SK-N-SH (cell line): ENCODE results near the gene MAML3. TPM values are rescaled to one million over a fixed set of nuclear protein-coding genes. Genes with fewer than 3 reads are reported as not detected.

Experiments
- CTCF ChIA-PET: fragments of 300-600, 350-600 bp; formaldehyde crosslinking; extraction: SDS; loops from one replicate; lab custom pipeline; 2021; lab: Yijun Ruan, JAX
- POLR2A ChIA-PET: fragments of 350-600 bp; sonication (Branson Sonifier 250); formaldehyde crosslinking; extraction: SDS; loops from one replicate; lab custom pipeline; 2020; ENCODE audit warnings: antibody characterized with exemption, inconsistent platforms; lab: Yijun Ruan, JAX
- DNase-seq: peaks from one replicate; pipeline ENCODE4 v3.0.0; 2012
- H2AFZ ChIP-seq: fragments of 200-600 bp; sonication (generic); 2 replicates; pipeline ENCODE4 v1.8.1; 2016; ENCODE audit warnings: antibody characterized with exemption, mild to moderate bottlenecking, low read depth
- H3F3A ChIP-seq: fragments of 200-600 bp; sonication (generic); replicated peaks from 2 replicates; pipeline ENCODE3; 2016; ENCODE audit warnings: antibody characterized with exemption, mild to moderate bottlenecking; ENCODE audit not compliant: insufficient read depth
- H3K27ac ChIP-seq, 2 experiments: fragments of 200-500 bp in 1 of 2; fragments of 200-600 bp in 1 of 2; sonication (Bioruptor generic) in 1 of 2; sonication (generic), shearing (Covaris generic) in 1 of 2; 2 replicates each; pipeline versions ENCODE4 v1.5.1 to v1.6.1; 2014 to 2016; ENCODE audit warnings: low read depth in 2 of 2, inconsistent platforms in 1 of 2, low read length in 1 of 2, mild to moderate bottlenecking in 1 of 2, mixed read lengths in 1 of 2
- H3K27me3 ChIP-seq: fragments of 200-600 bp; sonication (generic), shearing (Covaris generic); 2 replicates; pipeline ENCODE4 v1.6.1; 2016; ENCODE audit warnings: mixed run types; ENCODE audit not compliant: insufficient read depth
- H3K36me3 ChIP-seq, 2 experiments: fragments of 200-500 bp in 1 of 2; fragments of 200-600 bp in 1 of 2; sonication (Bioruptor generic) in 1 of 2; sonication (generic) in 1 of 2; replicated peaks in 1 of 2; 2 replicates each; pipeline versions ENCODE3 to v1.5.1; 2014 to 2016; ENCODE audit warnings: low read length in 1 of 2, mild to moderate bottlenecking in 1 of 2; ENCODE audit not compliant: insufficient read depth in 2 of 2, control insufficient read depth in 1 of 2
- H3K4me1 ChIP-seq, 2 experiments: fragments of 200-500 bp in 1 of 2; fragments of 200-600 bp in 1 of 2; sonication (Bioruptor generic) in 1 of 2; sonication (generic), shearing (Covaris generic) in 1 of 2; 2 replicates each; pipeline versions ENCODE4 v1.5.1 to v1.6.1; 2014 to 2016; ENCODE audit warnings: low read depth in 1 of 2, low read length in 1 of 2, mixed run types in 1 of 2; ENCODE audit not compliant: insufficient read depth in 2 of 2, control insufficient read depth in 1 of 2
- H3K4me2 ChIP-seq: fragments of 200-600 bp; sonication (generic), shearing (Covaris generic); 2 replicates; pipeline ENCODE4 v1.6.1; 2017; ENCODE audit warnings: mixed run types
- H3K4me3 ChIP-seq, 2 experiments: fragments of 200-500 bp in 1 of 2; fragments of 200-600 bp in 1 of 2; sonication (Bioruptor generic) in 1 of 2; sonication (generic), shearing (Covaris generic) in 1 of 2; 2 replicates each; pipeline versions ENCODE4 v1.5.1 to v1.8.1; 2014 to 2016; ENCODE audit warnings: low read depth in 2 of 2, inconsistent platforms in 1 of 2, low read length in 1 of 2, mild to moderate bottlenecking in 1 of 2, mixed read lengths in 1 of 2, moderate library complexity in 1 of 2
- H3K79me2 ChIP-seq: fragments of 200-600 bp; sonication (generic); 2 replicates; pipeline ENCODE4 v1.8.1; 2017; ENCODE audit warnings: mild to moderate bottlenecking; ENCODE audit not compliant: insufficient read depth
- H3K9ac ChIP-seq: fragments of 200-600 bp; sonication (generic); 2 replicates; pipeline ENCODE4 v1.6.1; 2017; ENCODE audit warnings: mixed run types
- H3K9me2 ChIP-seq: fragments of 200-600 bp; sonication (generic); 2 replicates; pipeline ENCODE4 v1.6.1; 2017; ENCODE audit warnings: mixed run types
- H3K9me3 ChIP-seq: fragments of 200-600 bp; sonication (generic); 2 replicates; pipeline ENCODE4 v1.6.1; 2017; ENCODE audit warnings: mixed run types, mild to moderate bottlenecking, moderate library complexity
- H4K20me1 ChIP-seq: fragments of 200-600 bp; sonication (generic); 2 replicates; pipeline ENCODE4 v1.6.1; 2017; ENCODE audit warnings: mild to moderate bottlenecking, mixed run types; ENCODE audit not compliant: insufficient read depth
- CHD2 ChIP-seq: fragments of 150-350 bp; IDR thresholded peaks from 2 replicates; pipeline ENCODE4 v1.6.1; 2018; ENCODE audit warnings: low read length; ENCODE audit not compliant: partially characterized antibody
- EP300 ChIP-seq, 2 experiments: IDR thresholded peaks; 2 replicates each; pipeline versions ENCODE4 v1.4.0 to v1.6.1; 2012; ENCODE audit warnings: borderline replicate concordance in 1 of 2, low read depth in 1 of 2, low read length in 1 of 2
- JUND ChIP-seq: IDR thresholded peaks from 2 replicates; pipeline ENCODE4 v1.4.0; 2012
- MEF2A ChIP-seq: IDR thresholded peaks from 2 replicates; pipeline ENCODE4 v1.4.0; 2012; ENCODE audit warnings: low read depth, borderline replicate concordance
- NFIC ChIP-seq: IDR thresholded peaks from 2 replicates; pipeline ENCODE4 v1.4.0; 2012; ENCODE audit warnings: borderline replicate concordance
- NRF1 ChIP-seq: IDR thresholded peaks from 2 replicates; pipeline ENCODE4 v1.6.1; 2012; ENCODE audit warnings: low read depth, mild to moderate bottlenecking, low read length
- RAD21 ChIP-seq: IDR thresholded peaks from 2 replicates; pipeline ENCODE4 v1.6.1; 2012; ENCODE audit warnings: mild to moderate bottlenecking, low read length
- RFX5 ChIP-seq: IDR thresholded peaks from 2 replicates; pipeline ENCODE4 v1.6.1; 2012; ENCODE audit warnings: mild to moderate bottlenecking, improper control_type of control experiment, low read length
- RXRA ChIP-seq: IDR thresholded peaks from 2 replicates; pipeline ENCODE4 v1.4.0; 2012; ENCODE audit warnings: low read depth, mild to moderate bottlenecking, borderline replicate concordance
- SMC3 ChIP-seq: IDR thresholded peaks from 2 replicates; pipeline ENCODE4 v1.6.1; 2012; ENCODE audit warnings: low read depth, low read length, improper control_type of control experiment
- TAF1 ChIP-seq: IDR thresholded peaks from 2 replicates; pipeline ENCODE4 v1.6.1; 2012; ENCODE audit warnings: low read depth, mild to moderate bottlenecking, low read length, moderate library complexity, borderline replicate concordance
- TEAD4 ChIP-seq: IDR thresholded peaks from 2 replicates; pipeline ENCODE4 v1.4.0; 2012; ENCODE audit warnings: mild to moderate bottlenecking, borderline replicate concordance; ENCODE audit not compliant: insufficient read depth
- YY1 ChIP-seq: IDR thresholded peaks from 2 replicates; pipeline ENCODE4 v1.4.0; 2012; ENCODE audit warnings: low read depth, mild to moderate bottlenecking
- WGBS: methylation state at CpG from one replicate; pipeline ENCODE4 v1.1.6; 2017; ENCODE audit warnings: low lambda C conversion rate; 5-methylcytosine and 5-hydroxymethylcytosine counted together
- polyA plus RNA-seq, 3 experiments: library from polyadenylated mRNA; depleted of rRNA; stranded (reverse); fragments of >200 nt; gene quantifications; 2 replicates each; pipeline ENCODE4 v1.2.3, GENCODE V29; 2012
- TF ChIP-seq, protein P1 (sequence below): fragments of 200-600 bp; sonication (generic); IDR thresholded peaks from 2 replicates; pipeline ENCODE4 v1.6.1; 2017; ENCODE audit warnings: antibody characterized with exemption, mild to moderate bottlenecking, moderate library complexity
- TF ChIP-seq, protein P2 (sequence below): IDR thresholded peaks from 2 replicates; pipeline ENCODE4 v1.4.0; 2012; ENCODE audit warnings: low read depth
- TF ChIP-seq, protein P3 (sequence below): fragments of 150-350 bp; IDR thresholded peaks from 2 replicates; pipeline ENCODE4 v1.6.1; 2017; ENCODE audit warnings: antibody characterized with exemption, low read length, low read depth, borderline replicate concordance
- TF ChIP-seq, protein P4 (sequence below): IDR thresholded peaks from 2 replicates; pipeline ENCODE4 v1.4.0; 2012; ENCODE audit warnings: low read depth, borderline replicate concordance

Gene MAML3
- polyA plus RNA-seq, 1 of the 3 experiments (the other 2 are of a cell fraction), result 5.3 TPM

DNA sequence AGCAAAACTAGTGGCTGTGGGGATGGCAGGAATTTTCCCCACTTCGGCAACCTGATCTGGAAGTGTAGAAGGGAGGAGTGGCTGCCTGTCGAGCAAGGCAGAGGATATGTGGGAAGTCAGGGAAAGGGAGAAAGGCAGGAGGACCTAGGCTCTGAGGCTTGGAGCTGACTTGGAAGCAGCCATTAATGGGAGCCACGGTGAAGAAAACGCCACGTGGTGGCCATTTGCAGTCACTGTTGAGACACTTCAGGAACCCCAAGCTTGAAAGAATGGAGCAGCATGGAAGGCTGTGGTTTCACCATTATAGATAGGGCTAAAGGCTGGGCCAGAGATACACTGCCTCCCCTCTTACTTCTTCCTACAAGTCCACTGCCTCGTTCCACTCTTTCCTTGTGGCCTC, 41.8 kb upstream of the MAML3 start:
- Histone ChIP-seq H3K4me3 (no peak overlapping the region), H3K79me2 (no peaks in the 10 kb centered on the region), H3F3A (no peaks in the 10 kb centered on the region), H3K9me2 (no peaks in the 10 kb centered on the region), H3K27ac (no peak overlapping the region), H3K9ac (no peak overlapping the region), H3K36me3 (no peaks in the 10 kb centered on the region), H3K27me3 (no peaks in the 10 kb centered on the region), H3K4me2 (no peak overlapping the region), H3K4me1 (no peaks in the 10 kb centered on the region), H4K20me1 (no peaks in the 10 kb centered on the region), H2AFZ (no peak overlapping the region), H3K9me3 (no peaks in the 10 kb centered on the region)
- POLR2A ChIA-PET, result no interaction called here
- CTCF ChIA-PET, result interaction anchor here (1.1 kb wide), 1 partner anchor 10 kb away, joined by 4 read pairs; no protein-coding TSS in a partner anchor
- TF ChIP-seq RAD21 (no peak), NRF1 (no peak), EP300 (IDR thresholded peaks at IDR 0.05; ENCODE audit: borderline replicate concordance in 1 of 2, low read depth in 1 of 2, low read length in 1 of 2) (no peak), YY1 (no peak), MEF2A (no peak), JUND (no peak), TEAD4 (no peak), RXRA (no peak), CHD2 (no peak), RFX5 (no peak), NFIC (no peak), SMC3 (no peak), TAF1 (no peak)
- TF ChIP-seq, protein P1, sequence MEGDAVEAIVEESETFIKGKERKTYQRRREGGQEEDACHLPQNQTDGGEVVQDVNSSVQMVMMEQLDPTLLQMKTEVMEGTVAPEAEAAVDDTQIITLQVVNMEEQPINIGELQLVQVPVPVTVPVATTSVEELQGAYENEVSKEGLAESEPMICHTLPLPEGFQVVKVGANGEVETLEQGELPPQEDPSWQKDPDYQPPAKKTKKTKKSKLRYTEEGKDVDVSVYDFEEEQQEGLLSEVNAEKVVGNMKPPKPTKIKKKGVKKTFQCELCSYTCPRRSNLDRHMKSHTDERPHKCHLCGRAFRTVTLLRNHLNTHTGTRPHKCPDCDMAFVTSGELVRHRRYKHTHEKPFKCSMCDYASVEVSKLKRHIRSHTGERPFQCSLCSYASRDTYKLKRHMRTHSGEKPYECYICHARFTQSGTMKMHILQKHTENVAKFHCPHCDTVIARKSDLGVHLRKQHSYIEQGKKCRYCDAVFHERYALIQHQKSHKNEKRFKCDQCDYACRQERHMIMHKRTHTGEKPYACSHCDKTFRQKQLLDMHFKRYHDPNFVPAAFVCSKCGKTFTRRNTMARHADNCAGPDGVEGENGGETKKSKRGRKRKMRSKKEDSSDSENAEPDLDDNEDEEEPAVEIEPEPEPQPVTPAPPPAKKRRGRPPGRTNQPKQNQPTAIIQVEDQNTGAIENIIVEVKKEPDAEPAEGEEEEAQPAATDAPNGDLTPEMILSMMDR, result no peak
- TF ChIP-seq, protein P2, sequence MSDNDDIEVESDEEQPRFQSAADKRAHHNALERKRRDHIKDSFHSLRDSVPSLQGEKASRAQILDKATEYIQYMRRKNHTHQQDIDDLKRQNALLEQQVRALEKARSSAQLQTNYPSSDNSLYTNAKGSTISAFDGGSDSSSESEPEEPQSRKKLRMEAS, result no peak
- TF ChIP-seq, protein P3, sequence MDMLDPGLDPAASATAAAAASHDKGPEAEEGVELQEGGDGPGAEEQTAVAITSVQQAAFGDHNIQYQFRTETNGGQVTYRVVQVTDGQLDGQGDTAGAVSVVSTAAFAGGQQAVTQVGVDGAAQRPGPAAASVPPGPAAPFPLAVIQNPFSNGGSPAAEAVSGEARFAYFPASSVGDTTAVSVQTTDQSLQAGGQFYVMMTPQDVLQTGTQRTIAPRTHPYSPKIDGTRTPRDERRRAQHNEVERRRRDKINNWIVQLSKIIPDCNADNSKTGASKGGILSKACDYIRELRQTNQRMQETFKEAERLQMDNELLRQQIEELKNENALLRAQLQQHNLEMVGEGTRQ, result no peak
- TF ChIP-seq, protein P4, sequence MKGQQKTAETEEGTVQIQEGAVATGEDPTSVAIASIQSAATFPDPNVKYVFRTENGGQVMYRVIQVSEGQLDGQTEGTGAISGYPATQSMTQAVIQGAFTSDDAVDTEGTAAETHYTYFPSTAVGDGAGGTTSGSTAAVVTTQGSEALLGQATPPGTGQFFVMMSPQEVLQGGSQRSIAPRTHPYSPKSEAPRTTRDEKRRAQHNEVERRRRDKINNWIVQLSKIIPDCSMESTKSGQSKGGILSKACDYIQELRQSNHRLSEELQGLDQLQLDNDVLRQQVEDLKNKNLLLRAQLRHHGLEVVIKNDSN, result no peak
- WGBS, result 74% methylated on average over 6 of the region's 6 CpGs
- DNase-seq, result no peak
